ENCODE data around the gene RTN4RL1.
"Not testable (repeated sequence)": the region's sequence is repeated elsewhere in the genome, so short reads cannot be mapped to it uniquely, and the experiment has no call there.

Gene RTN4RL1

GRCh38 chr17:1896243-1897104, 128.7 kb downstream of the RTN4RL1 start:
- in situ Hi-C loops (cut with HindIII; ENCODE audit: low sequenced_read_pairs): no loop called here
- no peak for DNase-seq (ENCODE audit: low read depth)
- TF ChIP-seq, protein P1, sequence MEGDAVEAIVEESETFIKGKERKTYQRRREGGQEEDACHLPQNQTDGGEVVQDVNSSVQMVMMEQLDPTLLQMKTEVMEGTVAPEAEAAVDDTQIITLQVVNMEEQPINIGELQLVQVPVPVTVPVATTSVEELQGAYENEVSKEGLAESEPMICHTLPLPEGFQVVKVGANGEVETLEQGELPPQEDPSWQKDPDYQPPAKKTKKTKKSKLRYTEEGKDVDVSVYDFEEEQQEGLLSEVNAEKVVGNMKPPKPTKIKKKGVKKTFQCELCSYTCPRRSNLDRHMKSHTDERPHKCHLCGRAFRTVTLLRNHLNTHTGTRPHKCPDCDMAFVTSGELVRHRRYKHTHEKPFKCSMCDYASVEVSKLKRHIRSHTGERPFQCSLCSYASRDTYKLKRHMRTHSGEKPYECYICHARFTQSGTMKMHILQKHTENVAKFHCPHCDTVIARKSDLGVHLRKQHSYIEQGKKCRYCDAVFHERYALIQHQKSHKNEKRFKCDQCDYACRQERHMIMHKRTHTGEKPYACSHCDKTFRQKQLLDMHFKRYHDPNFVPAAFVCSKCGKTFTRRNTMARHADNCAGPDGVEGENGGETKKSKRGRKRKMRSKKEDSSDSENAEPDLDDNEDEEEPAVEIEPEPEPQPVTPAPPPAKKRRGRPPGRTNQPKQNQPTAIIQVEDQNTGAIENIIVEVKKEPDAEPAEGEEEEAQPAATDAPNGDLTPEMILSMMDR (IDR thresholded peaks at IDR 0.05; ENCODE audit: low read depth, low read length, missing control alignments): no peak
- H3K4me3 ChIP-seq (ENCODE audit: low read depth, low read length): no peak overlapping the region

DNA sequence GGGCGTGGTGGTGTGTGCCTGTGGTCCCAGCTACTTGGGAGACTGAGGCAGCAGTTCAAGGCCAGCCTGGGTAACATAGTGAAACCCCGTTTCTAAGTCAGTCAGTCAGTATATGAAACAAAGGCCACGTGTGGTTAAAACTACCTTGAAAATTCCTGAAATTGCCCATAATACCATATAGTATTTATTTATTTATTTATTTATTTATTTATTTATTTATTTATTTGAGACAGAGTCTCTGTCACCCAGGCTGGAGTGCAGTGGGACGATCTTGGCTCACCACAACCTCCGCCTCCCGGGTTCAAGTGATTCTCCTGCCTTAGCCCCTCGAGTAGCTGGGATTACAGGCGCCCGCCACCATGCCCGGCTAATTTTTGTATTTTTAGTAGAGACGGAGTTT, 129.7 kb downstream of the RTN4RL1 start:
- DNase-seq (ENCODE audit: low read depth); H3K4me3 ChIP-seq (ENCODE audit: low read depth, low read length); in situ Hi-C loops (cut with HindIII; ENCODE audit: low sequenced_read_pairs): not testable (repeated sequence)

DNA sequence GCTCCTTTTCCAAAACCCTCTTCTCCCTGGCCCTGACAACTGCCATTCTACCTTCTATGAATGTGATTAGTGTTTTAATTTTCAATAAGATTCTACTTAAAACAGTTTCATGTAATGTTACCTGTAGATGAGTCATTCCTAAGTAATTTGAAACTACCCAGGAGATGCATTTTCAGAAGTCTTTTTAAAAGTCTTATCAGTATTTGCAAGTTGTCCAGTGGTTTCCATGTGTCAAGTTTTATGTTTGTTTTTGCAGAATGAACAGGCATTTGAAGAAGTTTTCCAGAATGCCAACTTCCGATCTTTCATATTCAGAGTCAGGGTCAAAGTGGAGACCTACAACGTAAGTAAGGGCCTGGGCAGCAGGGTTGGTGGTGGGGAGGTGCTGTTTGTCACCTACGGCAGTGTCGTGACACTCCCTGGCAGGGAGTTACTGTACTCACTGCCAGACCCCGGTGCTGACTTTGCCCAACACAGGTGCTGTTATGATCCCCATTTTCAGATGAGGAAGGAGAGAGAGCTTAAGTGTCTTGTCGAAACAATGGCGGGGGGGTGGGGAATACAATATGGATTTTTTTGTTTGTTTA, 130.3 kb downstream of the RTN4RL1 start:
- no peak overlapping the region for H3K4me3 ChIP-seq (ENCODE audit: low read depth, low read length)
- no peak for DNase-seq (ENCODE audit: low read depth)
- in situ Hi-C loops (cut with HindIII; ENCODE audit: low sequenced_read_pairs): no loop called here
- TF ChIP-seq, protein P1 (IDR thresholded peaks at IDR 0.05; ENCODE audit: low read depth, low read length, missing control alignments): no peak

DNA sequence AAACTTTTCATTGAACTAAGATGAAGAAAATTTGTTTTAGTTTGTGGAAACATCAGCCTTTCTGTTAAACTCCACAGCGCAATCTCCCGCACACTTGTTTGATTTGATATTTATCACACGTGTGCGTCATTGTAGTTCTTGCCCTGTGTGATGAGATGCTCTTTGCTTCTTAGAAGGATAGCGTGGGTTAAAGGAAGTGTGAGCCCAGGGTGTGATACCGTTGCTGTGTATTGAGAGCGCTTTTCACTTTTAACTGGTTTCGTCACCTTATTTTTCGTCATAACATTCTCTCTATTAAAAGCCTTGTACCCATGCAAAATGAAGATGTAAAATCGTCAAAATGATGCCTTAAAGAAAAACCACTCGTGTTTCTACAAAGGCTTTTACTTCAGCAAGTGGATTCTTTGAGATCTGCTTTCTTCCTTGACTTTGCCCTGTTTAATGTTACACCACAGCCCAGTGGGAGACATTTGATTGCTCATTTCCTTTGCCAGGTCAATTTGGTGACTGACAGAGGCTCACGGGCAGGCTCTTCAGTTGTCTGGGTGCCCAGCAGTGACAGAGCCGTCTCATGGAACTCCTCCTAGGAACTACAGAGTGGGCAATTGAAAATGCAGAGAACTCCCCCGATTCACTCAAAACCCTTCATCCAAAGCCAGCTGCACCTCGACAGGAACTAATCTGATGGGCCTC, 134.2 kb downstream of the RTN4RL1 start:
- in situ Hi-C loops (cut with HindIII; ENCODE audit: low sequenced_read_pairs): no loop called here
- DNase-seq (ENCODE audit: low read depth): no peak
- TF ChIP-seq, protein P1 (IDR thresholded peaks at IDR 0.05; ENCODE audit: low read depth, low read length, missing control alignments): no peak
- no peak overlapping the region for H3K4me3 ChIP-seq (ENCODE audit: low read depth, low read length)

DNA sequence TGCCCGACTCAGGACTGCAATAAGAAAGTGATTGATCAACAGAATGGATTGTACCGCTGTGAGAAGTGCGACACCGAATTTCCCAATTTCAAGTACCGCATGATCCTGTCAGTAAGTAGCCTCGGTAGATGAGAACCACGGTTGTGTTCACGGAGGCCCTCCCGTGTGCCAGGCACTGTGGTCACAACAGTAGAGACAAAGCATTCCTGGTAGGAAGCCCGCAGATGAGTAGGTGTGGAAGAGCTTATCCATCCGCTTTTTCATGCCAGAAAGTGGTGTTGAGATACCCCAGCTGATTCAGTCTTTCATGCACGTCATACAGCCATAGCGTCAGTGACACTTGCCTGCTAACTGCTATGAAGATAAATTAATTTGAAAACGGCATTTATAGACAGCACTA, 136.4 kb downstream of the RTN4RL1 start:
- no peak overlapping the region for H3K4me3 ChIP-seq (ENCODE audit: low read depth, low read length)
- no peak for DNase-seq (ENCODE audit: low read depth)
- TF ChIP-seq, protein P1 (IDR thresholded peaks at IDR 0.05; ENCODE audit: low read depth, low read length, missing control alignments): no peak
- in situ Hi-C loops (cut with HindIII; ENCODE audit: low sequenced_read_pairs): no loop called here

Data from astrocyte of the cerebellum (primary cell).